ENCODE results near the gene GNG5. TPM values are rescaled to one million over a fixed set of nuclear protein-coding genes. Genes with fewer than 3 reads are reported as not detected.
"Not testable (repeated sequence)": the region's sequence is repeated elsewhere in the genome, so short reads cannot be mapped to it uniquely, and the experiment has no call there.

GNG5 gene
- polyA plus RNA-seq, 1 donor = 170 TPM

- no peak for DNase-seq (ENCODE audit: low read depth)
These were observed 16.6 kb downstream of the GNG5 start for GRCh38 chr1:84489766-84490165.

- no peak for DNase-seq (ENCODE audit: low read depth)
These were observed 18.3 kb downstream of the GNG5 start for GRCh38 chr1:84488107-84488506.

GRCh38 chr1:84481317-84481716 lies 25.1 kb downstream of the GNG5 start:
- DNase-seq (ENCODE audit: low read depth) = no peak

- DNase-seq (ENCODE audit: low read depth) = no peak
These were observed 25.7 kb downstream of the GNG5 start for GRCh38 chr1:84480650-84481049.

GRCh38 chr1:84479998-84480397 lies 26.4 kb downstream of the GNG5 start:
- DNase-seq (ENCODE audit: low read depth) = no peak

- DNase-seq (ENCODE audit: low read depth) = peak; percentile 70
These were observed 27.2 kb downstream of the GNG5 start, which contains the start of gene RPF1 for GRCh38 chr1:84478876-84479868. RPF1 (plus strand) TSS chr1:84479266; CDS start chr1:84479282, 16 bp downstream.

GRCh38 chr1:84476225-84476624 lies 30.2 kb downstream of the GNG5 start:
- no peak for DNase-seq (ENCODE audit: low read depth)

- DNase-seq (ENCODE audit: low read depth) = no peak
These were observed 39.1 kb downstream of the GNG5 start for GRCh38 chr1:84467298-84467697.

GRCh38 chr1:84462118-84462517 lies 44.3 kb downstream of the GNG5 start:
- no peak for DNase-seq (ENCODE audit: low read depth)

GRCh38 chr1:84452436-84452835 lies 53.9 kb downstream of the GNG5 start:
- no peak for DNase-seq (ENCODE audit: low read depth)

GRCh38 chr1:84450910-84451309 lies 55.5 kb downstream of the GNG5 start:
- DNase-seq (ENCODE audit: low read depth) = no peak

- DNase-seq (ENCODE audit: low read depth) = not testable (repeated sequence)
These were observed 57.7 kb downstream of the GNG5 start for GRCh38 chr1:84448704-84449103.

Other genes with a start within 250 kb of the GNG5 start
- 10.4 TPM for gene SAMD13, start 204.9 kb downstream of the GNG5 start, polyA plus RNA-seq (ENCODE audit: insufficient read length)
- gene DNASE2B, start 108.1 kb downstream of the GNG5 start, polyA plus RNA-seq (ENCODE audit: insufficient read length) = not detected
- gene RPF1, start 27.3 kb downstream of the GNG5 start, polyA plus RNA-seq (ENCODE audit: insufficient read length) = 30.8 TPM
- gene SPATA1, start 195 bp downstream of the GNG5 start, polyA plus RNA-seq (ENCODE audit: insufficient read length) = 1.9 TPM
- 5.2 TPM for gene CTBS, start 67.9 kb upstream of the GNG5 start, polyA plus RNA-seq (ENCODE audit: insufficient read length)
- gene SSX2IP, start 183.9 kb upstream of the GNG5 start, polyA plus RNA-seq (ENCODE audit: insufficient read length) = 13.5 TPM